Measurements from ENCODE around the gene ONECUT2. TPM values are rescaled to one million over a fixed set of nuclear protein-coding genes. Genes with fewer than 3 reads are reported as not detected.

The ONECUT2 gene
- total RNA-seq, 1 donor from 2014 or later = 0.03 TPM

DNA sequence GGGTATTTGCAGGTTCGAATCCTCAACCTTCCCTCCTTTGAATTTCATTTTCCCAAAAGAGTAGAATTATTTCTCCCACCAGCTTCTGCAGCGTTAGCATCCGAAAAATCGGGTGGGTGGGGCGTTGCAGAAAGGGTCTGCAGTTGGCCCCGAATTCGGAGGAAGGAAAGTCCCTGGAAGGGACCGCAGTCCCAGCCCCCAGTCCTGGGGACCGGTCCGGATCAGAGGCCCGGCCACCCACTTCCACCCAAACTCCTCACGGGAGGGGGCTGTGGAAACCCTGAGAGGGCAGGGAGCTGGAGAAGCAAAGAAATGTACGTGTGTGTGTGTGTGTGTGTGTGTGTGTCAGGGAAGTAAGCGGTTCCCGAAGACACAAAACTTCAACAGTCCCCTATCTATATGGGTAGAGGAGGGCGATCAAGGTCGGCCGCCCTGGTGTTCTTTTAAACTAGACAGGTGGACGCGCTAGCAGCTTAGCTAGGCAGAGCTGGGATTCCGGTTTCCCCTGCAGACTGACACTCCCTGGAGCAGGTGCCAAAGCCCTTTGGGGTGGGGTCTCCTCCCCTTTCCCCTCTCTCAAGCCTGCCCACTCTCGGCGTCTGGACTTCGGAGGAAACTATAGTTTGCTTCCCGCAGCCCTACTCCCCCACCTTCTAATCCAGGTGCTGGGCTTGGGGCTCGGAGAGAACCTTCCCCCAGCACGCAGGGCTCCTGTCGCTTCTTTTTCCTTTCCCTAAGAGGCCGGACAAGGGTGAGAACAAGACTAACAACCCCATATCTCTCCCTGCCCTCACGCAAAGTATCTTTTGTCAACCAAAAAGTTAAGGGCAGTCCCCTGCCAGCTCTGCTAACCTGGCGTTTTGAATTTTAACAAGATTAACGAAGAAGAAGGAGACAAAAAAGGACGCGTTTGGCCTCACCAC lies 4.8 kb upstream of the ONECUT2 start:
- Histone ChIP-seq H3K27ac (no peak overlapping the region), H3K36me3 (no peaks in the 10 kb centered on the region), H3K27me3 (ENCODE audit: low read depth) (peaks cover 99% of the 10 kb centered on the region), H3K4me1 (peaks cover 15% of the 10 kb centered on the region), H3K4me3 (no peak overlapping the region), H3K9me3 (no peaks in the 10 kb centered on the region)
- ATAC-seq (no peak), DNase-seq (no peak)
- TF ChIP-seq CTCF (IDR thresholded peaks at IDR 0.05) = no peak
- intact Hi-C loops (cut with DNase I) = no loop called here

GRCh38 chr18:57431002-57431382 lies 4.2 kb upstream of the ONECUT2 start:
- intact Hi-C loops (cut with DNase I) = no loop called here
- Histone ChIP-seq H3K4me1 (peaks cover 15% of the 10 kb centered on the region), H3K27ac (no peak overlapping the region), H3K36me3 (no peaks in the 10 kb centered on the region), H3K27me3 (ENCODE audit: low read depth) (peaks cover 94% of the 10 kb centered on the region), H3K9me3 (no peaks in the 10 kb centered on the region), H3K4me3 (no peak overlapping the region)
- DNase-seq (no peak), ATAC-seq (no peak)
- no peak for TF ChIP-seq CTCF (IDR thresholded peaks at IDR 0.05)

DNA sequence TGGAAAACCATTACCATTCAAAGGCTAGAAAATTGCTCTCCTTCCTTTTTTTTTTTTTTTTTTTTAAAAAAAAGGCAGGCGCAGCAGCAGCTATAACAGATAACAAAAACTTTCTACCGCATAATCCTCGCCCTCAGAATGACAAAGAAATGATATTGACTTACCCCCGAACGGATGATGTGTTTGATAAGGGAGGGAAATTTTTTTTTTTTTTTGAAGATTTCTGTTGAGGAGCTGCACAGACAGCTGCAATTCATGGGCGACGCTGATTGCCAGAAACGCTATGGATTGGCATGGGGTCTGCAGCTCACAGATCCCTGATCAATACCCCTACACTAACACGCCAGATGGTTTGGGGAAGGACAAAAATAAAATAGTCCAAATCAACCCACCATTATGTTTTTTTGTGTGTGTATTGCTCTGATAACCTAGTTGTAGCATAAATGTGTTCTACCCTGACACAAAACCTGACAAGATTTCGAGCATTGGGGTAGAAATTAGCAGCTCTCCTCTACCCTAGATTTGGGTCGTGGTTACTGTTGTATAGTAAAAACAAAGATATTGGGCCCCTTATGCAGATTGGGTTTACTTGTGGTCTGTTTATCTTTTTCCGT lies 3.6 kb upstream of the ONECUT2 start:
- no peaks in the 10 kb centered on the region for H3K9me3 ChIP-seq
- peaks cover 94% of the 10 kb centered on the region for H3K27me3 ChIP-seq (ENCODE audit: low read depth)
- H3K4me1 ChIP-seq = peaks cover 15% of the 10 kb centered on the region
- TF ChIP-seq CTCF (IDR thresholded peaks at IDR 0.05) = no peak
- no peak for ATAC-seq
- no peak for DNase-seq
- H3K27ac ChIP-seq = no peak overlapping the region
- H3K36me3 ChIP-seq = no peaks in the 10 kb centered on the region
- H3K4me3 ChIP-seq = no peak overlapping the region
- intact Hi-C loops (cut with DNase I) = no loop called here

GRCh38 chr18:57432140-57432539 lies 3.0 kb upstream of the ONECUT2 start:
- peaks cover 15% of the 10 kb centered on the region for H3K4me1 ChIP-seq
- H3K9me3 ChIP-seq = no peaks in the 10 kb centered on the region
- no peak for ATAC-seq
- TF ChIP-seq CTCF (IDR thresholded peaks at IDR 0.05) = no peak
- H3K27ac ChIP-seq = no peak overlapping the region
- H3K36me3 ChIP-seq = no peaks in the 10 kb centered on the region
- intact Hi-C loops (cut with DNase I) = no loop called here
- DNase-seq = no peak
- H3K4me3 ChIP-seq = no peak overlapping the region
- peaks cover 94% of the 10 kb centered on the region for H3K27me3 ChIP-seq (ENCODE audit: low read depth)

GRCh38 chr18:57432751-57433400 lies 2.3 kb upstream of the ONECUT2 start:
- Histone ChIP-seq H3K27ac (no peak overlapping the region), H3K9me3 (no peaks in the 10 kb centered on the region), H3K36me3 (no peaks in the 10 kb centered on the region), H3K27me3 (ENCODE audit: low read depth) (peaks cover 94% of the 10 kb centered on the region), H3K4me3 (no peak overlapping the region), H3K4me1 (peaks cover 18% of the 10 kb centered on the region)
- no peak for TF ChIP-seq CTCF (IDR thresholded peaks at IDR 0.05)
- DNase-seq = no peak
- no peak for ATAC-seq
- intact Hi-C loops (cut with DNase I) = no loop called here

Measured in lower lobe of right lung (tissue), 2 donors.